Ectodermal cell (in vitro differentiated cells): Measurements from ENCODE around the gene PRR36.
"Not testable (repeated sequence)": the region's sequence is repeated elsewhere in the genome, so short reads cannot be mapped to it uniquely, and the experiment has no call there.

Source experiments
- H3K27ac ChIP-seq: 2 replicates; pipeline ENCODE4 v1.7.0; 2013; ENCODE audit warnings: mild to moderate bottlenecking, low read depth, low read length; ENCODE audit not compliant: insufficient read depth, poor library complexity, severe bottlenecking
- H3K27me3 ChIP-seq: 2 replicates; pipeline ENCODE4 v1.7.0; 2013; ENCODE audit warnings: mild to moderate bottlenecking, low read length; ENCODE audit not compliant: insufficient read depth, control insufficient read depth, poor library complexity, severe bottlenecking
- H3K36me3 ChIP-seq: one replicate; pipeline ENCODE4 v1.7.0; 2013; ENCODE audit warnings: low read length; ENCODE audit not compliant: control insufficient read depth, insufficient read depth
- H3K4me1 ChIP-seq: one replicate; pipeline ENCODE4 v1.7.0; 2013; ENCODE audit warnings: low read length; ENCODE audit not compliant: control insufficient read depth, insufficient read depth
- H3K4me3 ChIP-seq: 2 replicates; pipeline ENCODE4 v1.7.0; 2013; ENCODE audit warnings: low read depth, low read length, control low read depth; ENCODE audit not compliant: insufficient read depth
- H3K9me3 ChIP-seq: 2 replicates; pipeline ENCODE4 v1.7.0; 2013; ENCODE audit warnings: mild to moderate bottlenecking, low read length, moderate library complexity; ENCODE audit not compliant: control insufficient read depth
- WGBS, 2 experiments: methylation state at CpG; one replicate each; pipeline ENCODE4 v1.1.7; 2013; ENCODE audit warnings: missing lambda C conversion rate in 2 of 2; 5-methylcytosine and 5-hydroxymethylcytosine counted together

The PRR36 gene

GRCh38 chr19:7859087-7859486, 15.1 kb downstream of the PRR36 start:
- not testable (repeated sequence) for H3K27ac ChIP-seq, H3K9me3 ChIP-seq, H3K36me3 ChIP-seq, H3K4me3 ChIP-seq
- H3K4me1 ChIP-seq: peaks cover 25% of the 10 kb centered on the region
- H3K27me3 ChIP-seq: peaks cover 63% of the 10 kb centered on the region
- WGBS, 2 experiments: 89 to 94% methylated on average over 8 of the region's 8 CpGs

GRCh38 chr19:7858109-7858770, 15.9 kb downstream of the PRR36 start:
- peaks cover 63% of the 10 kb centered on the region for H3K27me3 ChIP-seq
- 4% methylated on average over 29 of the region's 29 CpGs for WGBS, 2 experiments
- H3K36me3 ChIP-seq: no peaks in the 10 kb centered on the region
- peaks cover 18% of the 10 kb centered on the region for H3K4me1 ChIP-seq
- no peaks in the 10 kb centered on the region for H3K9me3 ChIP-seq
- H3K4me3 ChIP-seq: peak overlapping the region; percentile 16
- H3K27ac ChIP-seq: no peak overlapping the region

- H3K27me3 ChIP-seq: peaks cover 60% of the 10 kb centered on the region
- H3K4me1 ChIP-seq: peaks cover 18% of the 10 kb centered on the region
- WGBS, 2 experiments: 43 to 47% methylated on average over 8 of the region's 8 CpGs
- H3K27ac ChIP-seq: no peak overlapping the region
- H3K9me3 ChIP-seq: no peaks in the 10 kb centered on the region
- H3K36me3 ChIP-seq: no peaks in the 10 kb centered on the region
- H3K4me3 ChIP-seq: peak overlapping the region; percentile 16
Measured at GRCh38 chr19:7857727-7858108, 16.5 kb downstream of the PRR36 start.

DNA sequence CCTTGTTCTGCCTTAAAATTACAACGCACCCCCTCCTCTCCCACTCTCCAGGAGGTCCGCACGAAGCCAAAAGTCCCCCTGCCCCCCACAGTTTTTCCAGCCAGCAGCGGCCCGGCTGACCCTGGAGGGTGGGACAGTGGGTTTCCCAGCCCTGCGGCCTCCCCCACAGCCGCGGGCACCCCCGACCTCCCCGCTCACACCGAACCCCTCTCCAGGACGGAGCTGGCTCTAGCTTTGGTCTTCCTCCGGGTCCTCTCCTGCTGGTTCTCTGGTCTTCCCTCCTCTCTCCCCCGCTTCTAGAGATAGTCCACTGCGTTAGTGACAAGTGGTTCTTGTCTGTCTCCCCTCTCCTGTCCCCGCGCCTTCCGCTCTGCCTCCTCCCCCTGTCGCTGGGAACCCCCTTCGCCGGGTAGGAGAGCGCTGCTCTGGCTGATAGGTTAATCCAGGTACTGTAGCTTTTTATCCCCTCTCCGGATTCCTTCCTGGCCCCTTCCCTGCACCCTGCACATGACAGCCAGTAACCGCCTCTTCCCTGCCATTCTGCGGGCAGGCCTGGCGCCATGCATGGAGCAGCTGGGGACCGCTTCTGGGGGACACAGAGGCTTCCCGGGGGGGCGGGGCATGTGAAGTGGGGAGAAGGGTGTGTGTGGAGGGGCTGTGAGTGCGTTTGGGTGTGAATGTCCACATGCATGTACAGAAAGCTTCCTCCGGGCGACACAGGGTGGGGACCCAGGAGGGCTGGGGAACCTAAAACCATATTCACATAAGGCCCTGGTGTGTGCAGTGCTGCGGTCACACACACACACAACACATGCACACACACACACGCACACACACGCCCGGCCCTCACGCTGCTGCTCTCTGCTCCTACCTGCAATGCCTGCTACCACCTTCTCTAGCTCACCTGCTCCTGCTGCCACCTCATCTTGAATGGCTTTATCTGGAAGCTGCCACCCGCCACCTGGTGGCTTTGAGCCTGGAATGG, 17.2 kb downstream of the PRR36 start:
- no peak overlapping the region for H3K27ac ChIP-seq
- no peaks in the 10 kb centered on the region for H3K36me3 ChIP-seq
- H3K4me1 ChIP-seq: peaks cover 18% of the 10 kb centered on the region
- 83 to 84% methylated on average over 38 of the region's 38 CpGs for WGBS, 2 experiments
- peaks cover 56% of the 10 kb centered on the region for H3K27me3 ChIP-seq
- no peak overlapping the region for H3K4me3 ChIP-seq
- no peaks in the 10 kb centered on the region for H3K9me3 ChIP-seq

GRCh38 chr19:7856109-7856591, 18.0 kb downstream of the PRR36 start:
- peaks cover 47% of the 10 kb centered on the region for H3K27me3 ChIP-seq
- H3K4me1 ChIP-seq: peaks cover 11% of the 10 kb centered on the region
- H3K4me3 ChIP-seq: no peak overlapping the region
- H3K36me3 ChIP-seq: no peaks in the 10 kb centered on the region
- H3K9me3 ChIP-seq: no peaks in the 10 kb centered on the region
- no peak overlapping the region for H3K27ac ChIP-seq
- 86 to 87% methylated on average over 16 of the region's 16 CpGs for WGBS, 2 experiments

DNA sequence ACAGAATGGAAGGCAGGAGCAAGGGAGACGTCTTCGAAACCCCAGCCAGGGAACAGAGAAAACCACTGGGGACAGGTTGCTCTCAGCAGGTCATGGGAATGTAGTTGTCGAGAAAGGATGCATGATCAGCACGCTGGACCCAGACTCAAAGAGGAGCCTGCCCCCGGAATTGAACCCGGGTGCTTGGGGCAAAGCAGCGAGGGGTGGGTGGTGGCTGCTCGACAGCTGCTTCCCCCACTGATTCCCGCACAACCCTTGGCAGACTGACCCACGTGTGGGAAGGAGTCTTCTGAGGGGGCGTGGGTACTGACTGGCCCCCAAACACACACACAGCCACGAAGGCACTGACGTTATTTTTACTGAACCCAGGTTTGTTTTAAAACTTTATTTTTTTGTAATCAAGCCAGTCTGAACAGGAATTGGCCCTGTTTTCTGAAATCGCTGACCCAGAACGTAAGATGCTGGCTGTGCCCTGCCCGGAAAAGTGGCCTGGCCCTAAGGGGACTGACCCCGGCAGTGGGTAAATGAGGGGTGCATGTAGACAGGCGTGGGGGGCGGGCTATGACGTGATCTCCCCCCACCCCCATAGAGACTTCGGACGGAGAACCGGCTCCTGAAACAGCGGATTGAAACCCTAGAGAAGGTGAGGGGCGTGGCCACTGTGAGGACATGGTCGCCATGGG, 18.6 kb downstream of the PRR36 start:
- H3K4me1 ChIP-seq: peaks cover 11% of the 10 kb centered on the region
- no peaks in the 10 kb centered on the region for H3K9me3 ChIP-seq
- H3K36me3 ChIP-seq: no peaks in the 10 kb centered on the region
- H3K27me3 ChIP-seq: peaks cover 42% of the 10 kb centered on the region
- no peak overlapping the region for H3K4me3 ChIP-seq
- WGBS, 2 experiments: 87 to 88% methylated on average over 26 of the region's 26 CpGs
- H3K27ac ChIP-seq: no peak overlapping the region

DNA sequence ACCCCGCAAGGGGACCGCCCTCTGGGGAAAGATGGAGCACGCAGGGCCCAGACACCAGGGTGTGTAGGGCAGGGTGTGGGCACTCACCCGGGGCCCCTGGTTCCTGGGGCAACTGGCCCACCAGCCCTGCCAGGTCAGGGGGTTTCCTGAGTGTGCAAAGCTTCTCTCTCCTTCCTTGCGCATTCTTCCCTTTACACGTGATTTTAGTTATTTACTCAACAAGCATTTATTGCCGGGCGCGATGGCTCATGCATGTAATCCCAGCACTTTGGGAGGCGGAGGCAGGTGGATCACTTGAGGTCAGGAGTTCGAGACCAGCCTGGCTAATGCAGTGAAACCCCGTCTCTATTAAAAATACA, 20.4 kb downstream of the PRR36 start:
- Histone ChIP-seq H3K4me1 (peaks cover 10% of the 10 kb centered on the region), H3K27me3 (peaks cover 28% of the 10 kb centered on the region), H3K9me3 (no peaks in the 10 kb centered on the region), H3K27ac (no peak overlapping the region), H3K36me3 (no peaks in the 10 kb centered on the region), H3K4me3 (no peak overlapping the region)
- 70 to 73% methylated on average over 12 of the region's 12 CpGs for WGBS, 2 experiments

- H3K27me3 ChIP-seq: peaks cover 23% of the 10 kb centered on the region
- WGBS, 2 experiments: 29% methylated on average over 45 of the region's 45 CpGs
- no peak overlapping the region for H3K27ac ChIP-seq
- no peaks in the 10 kb centered on the region for H3K36me3 ChIP-seq
- no peak overlapping the region for H3K4me3 ChIP-seq
- peaks cover 4% of the 10 kb centered on the region for H3K4me1 ChIP-seq
- H3K9me3 ChIP-seq: no peaks in the 10 kb centered on the region
Measured at GRCh38 chr19:7852851-7853769, 21.1 kb downstream of the PRR36 start.

GRCh38 chr19:7851623-7852500, 22.3 kb downstream of the PRR36 start:
- Histone ChIP-seq H3K27ac (no peak overlapping the region), H3K27me3 (peaks cover 16% of the 10 kb centered on the region), H3K9me3 (no peaks in the 10 kb centered on the region), H3K4me3 (no peak overlapping the region), H3K36me3 (no peaks in the 10 kb centered on the region), H3K4me1 (no peaks in the 10 kb centered on the region)
- WGBS, 2 experiments: 85 to 87% methylated on average over 26 of the region's 26 CpGs
